Kidney (tissue), 14 donors: ENCODE measurements around the gene SGPL1. TPM values are rescaled to one million over a fixed set of nuclear protein-coding genes. Genes with fewer than 3 reads are reported as not detected.

Experiments used
- DNase-seq, 5 donors: peaks; one replicate each; pipeline ENCODE4 v3.0.0-alpha.2; 2013 to 2020
- FAIRE-seq: peaks from 2 replicates; lab custom pipeline; 2012; peaks lifted over from hg19 to GRCh38; lab: Jason Lieb, UNC
- H3K27ac ChIP-seq, 2 donors: one replicate each; pipeline ENCODE4 v1.7.0; 2013; ENCODE audit warnings: low read depth in 2 of 2, low read length in 2 of 2, inconsistent platforms in 1 of 2
- H3K27me3 ChIP-seq: one replicate; pipeline ENCODE4 v1.7.1; 2013; ENCODE audit warnings: low read length, inconsistent platforms; ENCODE audit not compliant: control insufficient read depth, insufficient read depth
- H3K36me3 ChIP-seq, 3 donors: one replicate each; pipeline versions ENCODE4 v1.7.0 to v1.7.1; 2013; ENCODE audit warnings: low read length in 3 of 3, control low read depth in 1 of 3, inconsistent platforms in 1 of 3; ENCODE audit not compliant: insufficient read depth in 3 of 3, control insufficient read depth in 2 of 3
- H3K4me1 ChIP-seq, 3 donors: one replicate each; pipeline versions ENCODE4 v1.7.0 to v1.7.1; 2013; ENCODE audit warnings: low read length in 3 of 3, inconsistent platforms in 1 of 3, low read depth in 1 of 3; ENCODE audit not compliant: control insufficient read depth in 2 of 3, insufficient read depth in 2 of 3
- H3K4me3 ChIP-seq, 3 donors: one replicate each; pipeline versions ENCODE4 v1.7.0 to v1.8.1; 2013; ENCODE audit warnings: low read length in 3 of 3, control low read depth in 1 of 3, inconsistent platforms in 1 of 3
- H3K9ac ChIP-seq, 3 donors: one replicate each; pipeline versions ENCODE4 v1.7.0 to v1.7.1; 2013; ENCODE audit warnings: low read length in 3 of 3, control low read depth in 1 of 3, inconsistent platforms in 1 of 3
- H3K9me3 ChIP-seq, 3 donors: one replicate each; pipeline versions ENCODE4 v1.7.0 to v1.7.1; 2013; ENCODE audit warnings: low read length in 3 of 3, control low read depth in 1 of 3, inconsistent platforms in 1 of 3; ENCODE audit not compliant: control insufficient read depth in 2 of 3, insufficient read depth in 1 of 3
- CTCF ChIP-seq: IDR thresholded peaks from 3 replicates; pipeline ENCODE4 v1.5.1; 2012; ENCODE audit warnings: mild to moderate bottlenecking, moderate library complexity, borderline replicate concordance; ENCODE audit not compliant: insufficient read depth; ENCODE audit errors: extremely low read depth
- intact Hi-C: fragments of 100-400 bp; cut with DNase I; formaldehyde crosslinking; loops from one replicate; pipeline ENCODE4 v1.11.1; 2022
- polyA plus RNA-seq: library from polyadenylated mRNA; stranded (reverse); fragments of 350-450 nt; fragmentation: Illumina TruSeq; extraction: RNeasy Lipid Tissue Mini Kit (QIAGEN cat#74804); gene quantifications from one replicate; pipeline ENCODE4 v1.2.3, GENCODE V29; 2014; ENCODE audit warnings: low read depth, low replicate concordance; ENCODE audit not compliant: insufficient read depth
- total RNA-seq: library from RNA; stranded (reverse); fragmentation: NEBNext Ultra II Directional; extraction: Animal tissue kit (Norgen Biotek cat#: 25700); gene quantifications from one replicate; pipeline ENCODE4 v1.2.1, GENCODE V29; 2021
- donor health status: control.
- donor health status: control.
- donor health status: control.
- donor health status: control.
- donor health status: control.
- donor health status: DM: yes; HTN: yes; CAD: no.
- donor health status: Normal renal cell carcinoma (clear cell type).

SGPL1 gene
- total and polyA plus RNA-seq, 2 donors from 2014 or later: 13.5 to 105 TPM

DNA sequence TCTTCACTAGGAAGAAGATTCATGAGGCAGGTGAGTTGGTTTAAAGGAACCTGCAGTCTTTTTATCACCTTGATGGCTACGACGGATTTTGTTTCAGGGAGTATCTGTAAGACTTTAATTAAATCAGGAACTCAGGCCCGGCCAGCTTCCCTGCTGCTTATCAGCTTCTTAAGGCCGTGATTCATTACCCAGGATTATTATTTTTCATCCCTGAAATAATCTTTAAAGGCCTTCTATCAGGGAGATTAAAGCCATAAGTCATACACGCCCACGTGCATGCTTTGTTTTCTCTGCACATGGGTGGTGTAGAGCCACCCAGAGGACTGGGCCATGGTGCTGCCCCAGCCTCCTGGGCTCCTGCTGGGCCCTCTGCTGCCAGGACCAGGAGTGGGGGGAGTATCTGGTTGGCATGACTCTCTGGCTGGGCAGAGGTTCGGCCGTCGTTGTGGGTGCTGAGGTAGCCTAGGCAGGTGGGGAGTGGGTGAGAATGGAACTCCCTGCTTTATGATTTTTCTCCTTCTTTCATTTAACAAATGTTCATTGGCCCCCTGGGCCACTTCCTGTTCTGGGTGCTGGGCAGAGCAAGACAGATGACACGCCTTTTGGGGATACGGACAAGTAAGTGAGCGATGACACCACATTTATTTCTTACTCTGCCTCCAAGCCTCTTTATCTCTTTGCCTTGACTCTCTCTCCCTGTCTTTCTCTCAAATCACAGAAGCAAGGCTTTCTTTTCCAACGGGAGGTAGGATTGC lies 111.6 kb downstream of the SGPL1 start:
- FAIRE-seq (no peak), DNase-seq (peak in 3 of 5 donors; percentile 40 to 90 (median 85))
- no peaks in the 10 kb centered on the region for H3K4me1 ChIP-seq
- intact Hi-C loops: loop anchor here (10.0 kb wide), 1 partner anchor 287 kb away; the partner anchor contains the start of gene UNC5B
- no peaks in the 10 kb centered on the region for H3K36me3 ChIP-seq
- H3K9ac ChIP-seq: no peak overlapping the region
- H3K27ac ChIP-seq: no peak overlapping the region
- no peak overlapping the region for H3K4me3 ChIP-seq
- no peak for TF ChIP-seq CTCF
- H3K27me3 ChIP-seq: no peaks in the 10 kb centered on the region
- no peaks in the 10 kb centered on the region for H3K9me3 ChIP-seq

DNA sequence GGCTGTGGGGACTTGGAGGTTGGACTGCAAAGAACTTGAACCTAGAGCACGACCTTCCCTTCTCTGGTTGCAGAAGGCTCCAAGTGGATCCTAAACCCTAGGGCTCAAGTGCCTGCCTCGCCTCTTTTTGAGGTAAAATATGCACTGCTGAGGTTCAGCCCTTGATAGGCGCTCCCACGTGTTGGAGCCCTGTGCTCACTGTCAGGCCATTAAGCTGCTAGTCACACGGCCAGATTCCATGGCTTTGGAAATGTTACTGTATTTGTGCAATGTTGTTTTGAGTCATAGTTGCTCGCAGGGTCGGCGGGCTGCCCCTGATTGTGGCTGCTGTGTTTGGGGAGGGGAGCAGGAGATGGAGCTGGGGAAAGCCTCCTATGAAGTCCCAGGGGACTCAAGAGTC lies 112.4 kb downstream of the SGPL1 start:
- Histone ChIP-seq H3K27ac (no peak overlapping the region), H3K4me3 (no peak overlapping the region), H3K36me3 (no peaks in the 10 kb centered on the region), H3K4me1 (no peaks in the 10 kb centered on the region), H3K27me3 (no peaks in the 10 kb centered on the region), H3K9me3 (no peaks in the 10 kb centered on the region), H3K9ac (no peak overlapping the region)
- DNase-seq (peak in 1 of 5 donors; percentile 24), FAIRE-seq (no peak)
- TF ChIP-seq CTCF: no peak
- intact Hi-C loops: loop anchor here (10.0 kb wide), 1 partner anchor 287 kb away; the partner anchor contains the start of gene UNC5B

- H3K27ac ChIP-seq: no peak overlapping the region
- no peak overlapping the region for H3K9ac ChIP-seq
- no peak for FAIRE-seq
These were observed 114.7 kb downstream of the SGPL1 start for GRCh38 chr10:70930263-70931000.

More at GRCh38 chr10:70930263-70931000, 114.7 kb downstream of the SGPL1 start:
- no peak for TF ChIP-seq CTCF
- DNase-seq: peak in 2 of 5 donors; percentile 34 to 38
- Histone ChIP-seq H3K9me3 (no peaks in the 10 kb centered on the region), H3K27me3 (no peaks in the 10 kb centered on the region), H3K4me1 (no peaks in the 10 kb centered on the region), H3K36me3 (no peaks in the 10 kb centered on the region), H3K4me3 (no peak overlapping the region)
- intact Hi-C loops: no loop called here

Other genes starting within 250 kb of the SGPL1 start
- 8.8 TPM for gene PRF1, start 213.2 kb upstream of the SGPL1 start, total RNA-seq
- 1.4 TPM for gene PRF1, start 213.2 kb upstream of the SGPL1 start, polyA plus RNA-seq
- 0.47 TPM for gene ADAMTS14, start 143.4 kb upstream of the SGPL1 start, total RNA-seq
- gene ADAMTS14, start 143.4 kb upstream of the SGPL1 start, polyA plus RNA-seq: not detected
- not detected for gene TBATA, start 30.6 kb upstream of the SGPL1 start, total RNA-seq
- 1.9 TPM for gene TBATA, start 30.6 kb upstream of the SGPL1 start, polyA plus RNA-seq
- 90.1 TPM for gene PCBD1, start 72.6 kb downstream of the SGPL1 start, total RNA-seq
- gene PCBD1, start 72.6 kb downstream of the SGPL1 start, polyA plus RNA-seq: 371 TPM